GM12892 (cell line): ENCODE data around the gene CHST15.
"Not testable (repeated sequence)": the region's sequence is repeated elsewhere in the genome, so short reads cannot be mapped to it uniquely, and the experiment has no call there.

Experiments used
- DNase-seq: peaks from one replicate; pipeline ENCODE4 v3.0.0; 2011; ENCODE audit not compliant: insufficient read length
- FAIRE-seq: peaks from 2 replicates; lab custom pipeline; 2011; peaks lifted over from hg19 to GRCh38; lab: Jason Lieb, UNC
- POLR2A ChIP-seq: IDR thresholded peaks from 2 replicates; pipeline ENCODE4 v1.6.1; 2011; ENCODE audit warnings: low read depth, low read length, control low read depth
- POLR2AphosphoS5 ChIP-seq: IDR thresholded peaks from 2 replicates; pipeline ENCODE4 v1.6.1; 2011; ENCODE audit warnings: low read depth, low read length, control low read depth
- TAF1 ChIP-seq: IDR thresholded peaks from 2 replicates; pipeline ENCODE4 v1.6.1; 2011; ENCODE audit warnings: low read depth, mild to moderate bottlenecking, control low read depth, low read length, borderline replicate concordance

The CHST15 gene

GRCh38 chr10:124094419-124094785 lies 1.0 kb upstream of the CHST15 start:
- FAIRE-seq (no peak), DNase-seq (no peak)
- TF ChIP-seq POLR2A = no peak
- TF ChIP-seq POLR2AphosphoS5 = no peak
- no peak for TF ChIP-seq TAF1

- FAIRE-seq, DNase-seq: not testable (repeated sequence)
These were observed 498 bp upstream of the CHST15 start for GRCh38 chr10:124093774-124094418.

DNA sequence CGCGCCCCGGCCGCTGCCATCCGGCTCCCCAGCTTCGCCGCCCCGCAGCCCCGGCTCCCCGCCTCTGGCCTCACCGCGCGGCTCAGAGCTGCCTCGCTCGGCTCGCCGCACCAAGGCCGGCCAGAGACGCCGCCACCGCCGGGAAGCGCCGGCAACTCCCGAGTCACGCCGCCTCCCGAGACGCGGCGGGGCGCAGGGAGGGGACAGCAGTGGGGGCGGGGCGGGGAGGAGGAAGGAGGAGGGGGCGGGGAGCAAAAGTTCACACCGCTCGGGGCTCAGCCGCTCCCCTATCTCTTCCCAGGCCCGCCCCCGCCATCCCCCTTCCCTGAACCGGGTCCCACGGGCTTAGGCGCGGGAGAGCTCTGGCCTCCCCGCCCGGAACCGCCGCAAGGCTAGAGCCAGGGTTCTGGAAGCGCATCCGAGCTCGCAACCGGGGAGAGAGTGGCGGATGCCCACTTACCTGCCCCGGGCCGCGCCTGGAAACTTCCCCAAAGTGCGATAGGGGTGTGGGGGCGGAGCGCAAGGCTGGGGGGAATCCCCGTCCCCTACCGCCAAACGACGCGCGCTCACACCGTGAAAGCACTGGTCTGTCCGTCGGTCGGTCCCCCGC lies 1.0 kb downstream of the CHST15 start:
- no peak for FAIRE-seq

GRCh38 chr10:124091646-124092249 lies 1.6 kb downstream of the CHST15 start:
- TF ChIP-seq POLR2A (no peak), POLR2AphosphoS5 (no peak), TAF1 (no peak)
- FAIRE-seq (no peak), DNase-seq (no peak)

More for the DNA sequence above, 1.0 kb downstream of the CHST15 start:
- peak; percentile 55 for DNase-seq
- no peak for TF ChIP-seq POLR2A
- no peak for TF ChIP-seq TAF1
- no peak for TF ChIP-seq POLR2AphosphoS5

GRCh38 chr10:124090601-124091209 lies 2.7 kb downstream of the CHST15 start:
- TF ChIP-seq TAF1 (no peak), POLR2AphosphoS5 (no peak), POLR2A (no peak)
- DNase-seq (no peak), FAIRE-seq (no peak)

DNA sequence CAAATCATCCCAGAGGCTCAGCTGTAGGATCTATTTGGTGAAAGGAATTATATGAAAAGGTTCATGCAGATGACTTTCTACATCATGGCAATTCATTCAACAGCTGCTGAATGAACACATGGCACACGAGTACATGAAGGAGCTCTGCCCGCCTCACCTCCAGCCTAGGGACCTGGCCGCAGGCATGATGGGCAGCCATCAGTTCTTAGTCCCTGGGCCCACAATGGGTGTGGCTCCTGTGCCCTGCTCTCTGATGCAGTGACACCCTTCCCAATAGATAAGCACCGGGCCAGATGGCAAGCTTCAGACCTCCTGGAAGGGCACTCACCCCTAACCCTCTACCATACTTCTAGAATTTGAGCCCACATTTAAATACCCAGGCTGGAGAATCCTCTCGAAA lies 3.5 kb downstream of the CHST15 start:
- no peak for FAIRE-seq
- no peak for DNase-seq
- TF ChIP-seq POLR2AphosphoS5 = no peak
- TF ChIP-seq TAF1 = no peak
- no peak for TF ChIP-seq POLR2A

DNA sequence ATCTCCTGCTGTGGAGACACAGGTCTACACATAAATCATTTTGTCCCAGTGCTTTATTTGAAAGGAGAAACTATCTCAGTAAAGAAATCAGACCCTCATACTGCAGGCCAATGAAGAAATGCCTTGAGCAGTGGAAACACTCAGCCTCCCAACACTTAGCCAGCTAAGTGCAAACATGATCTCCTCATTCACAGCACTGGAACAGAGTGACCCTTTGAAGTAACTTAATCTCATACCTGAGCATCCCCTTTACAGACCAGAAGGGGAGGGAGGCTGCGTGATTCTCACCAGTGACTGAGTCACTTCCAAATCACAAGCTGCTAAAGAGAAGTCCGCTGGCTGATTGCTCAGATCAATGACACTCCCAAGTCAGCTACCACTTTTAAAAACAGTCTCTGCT lies 4.5 kb downstream of the CHST15 start:
- DNase-seq = no peak
- no peak for TF ChIP-seq POLR2AphosphoS5
- no peak for TF ChIP-seq POLR2A
- TF ChIP-seq TAF1 = no peak
- FAIRE-seq = no peak

DNA sequence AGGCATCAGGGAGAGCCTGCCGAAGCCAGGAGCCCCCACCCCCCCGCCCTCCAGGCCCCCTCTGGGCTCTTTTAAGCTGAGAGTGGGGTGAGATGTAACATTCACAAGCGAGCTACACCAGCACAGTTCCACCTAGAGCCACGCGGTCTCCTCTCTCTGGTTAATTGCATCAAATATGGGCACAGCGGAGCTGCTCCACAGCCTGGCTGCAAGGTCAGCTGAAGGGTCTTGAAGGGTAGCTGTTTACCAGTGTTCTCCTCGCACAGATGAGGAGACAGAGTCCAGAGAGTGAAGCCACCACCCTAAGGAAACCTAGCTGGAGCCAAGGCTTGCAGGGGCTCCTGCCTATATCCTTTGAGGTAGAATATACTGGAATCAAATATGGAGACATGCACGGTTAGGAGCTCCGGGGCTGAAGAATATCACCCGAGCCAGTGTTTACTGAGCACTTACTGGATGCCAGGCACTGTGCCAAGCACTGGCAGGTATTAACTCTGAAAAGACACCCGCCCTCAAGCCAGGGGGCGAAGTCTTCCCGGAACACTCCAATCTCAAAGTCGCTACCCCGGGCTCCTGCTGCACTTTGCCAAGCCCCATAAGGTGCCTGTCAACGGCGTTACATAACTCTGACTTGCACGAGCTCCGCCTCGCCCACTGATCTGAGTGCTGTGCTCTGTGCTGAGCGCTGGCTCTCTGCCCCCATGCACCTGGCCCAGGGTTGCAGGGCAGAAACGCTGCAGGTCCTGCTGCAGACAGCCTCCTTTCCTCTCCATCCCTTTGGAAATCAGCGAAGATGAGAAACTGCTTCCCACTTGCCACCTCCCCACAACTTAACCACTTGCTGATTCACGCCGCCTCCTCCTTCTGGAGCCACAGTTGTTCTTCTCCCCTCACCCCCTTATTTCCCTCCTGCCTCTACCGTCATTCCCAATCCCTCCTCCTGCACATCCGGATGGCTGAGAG lies 5.4 kb downstream of the CHST15 start:
- FAIRE-seq (no peak), DNase-seq (no peak)
- TF ChIP-seq POLR2A (no peak), TAF1 (no peak), POLR2AphosphoS5 (no peak)

GRCh38 chr10:124086787-124087671 lies 6.4 kb downstream of the CHST15 start:
- no peak for TF ChIP-seq TAF1
- no peak for TF ChIP-seq POLR2A
- TF ChIP-seq POLR2AphosphoS5 = no peak
- FAIRE-seq = no peak
- DNase-seq = no peak

GRCh38 chr10:124086097-124086710 lies 7.2 kb downstream of the CHST15 start:
- no peak for DNase-seq
- TF ChIP-seq TAF1 = no peak
- TF ChIP-seq POLR2AphosphoS5 = no peak
- no peak for TF ChIP-seq POLR2A
- no peak for FAIRE-seq
